ENCODE data around the gene MND1.

DNA sequence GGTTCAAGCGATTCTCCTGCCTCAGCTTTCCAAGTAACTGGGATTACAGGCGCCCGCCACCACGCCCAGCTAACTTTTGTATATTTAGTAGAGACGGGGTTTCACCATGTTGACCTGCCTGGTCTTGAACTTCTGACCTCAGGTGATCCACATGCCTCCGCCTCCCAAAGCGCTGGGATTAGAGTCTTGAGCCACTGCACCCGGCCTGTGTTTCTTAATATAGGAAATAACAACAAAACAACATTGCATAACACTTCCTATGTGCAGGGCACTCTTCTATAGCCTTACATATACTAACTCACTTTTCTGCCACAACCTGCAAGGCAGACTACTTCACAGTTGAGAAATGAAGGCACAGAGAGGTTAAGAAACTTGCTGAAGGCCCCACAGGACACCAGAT is 108.9 kb downstream of the MND1 start:
- TF ChIP-seq, protein P1, sequence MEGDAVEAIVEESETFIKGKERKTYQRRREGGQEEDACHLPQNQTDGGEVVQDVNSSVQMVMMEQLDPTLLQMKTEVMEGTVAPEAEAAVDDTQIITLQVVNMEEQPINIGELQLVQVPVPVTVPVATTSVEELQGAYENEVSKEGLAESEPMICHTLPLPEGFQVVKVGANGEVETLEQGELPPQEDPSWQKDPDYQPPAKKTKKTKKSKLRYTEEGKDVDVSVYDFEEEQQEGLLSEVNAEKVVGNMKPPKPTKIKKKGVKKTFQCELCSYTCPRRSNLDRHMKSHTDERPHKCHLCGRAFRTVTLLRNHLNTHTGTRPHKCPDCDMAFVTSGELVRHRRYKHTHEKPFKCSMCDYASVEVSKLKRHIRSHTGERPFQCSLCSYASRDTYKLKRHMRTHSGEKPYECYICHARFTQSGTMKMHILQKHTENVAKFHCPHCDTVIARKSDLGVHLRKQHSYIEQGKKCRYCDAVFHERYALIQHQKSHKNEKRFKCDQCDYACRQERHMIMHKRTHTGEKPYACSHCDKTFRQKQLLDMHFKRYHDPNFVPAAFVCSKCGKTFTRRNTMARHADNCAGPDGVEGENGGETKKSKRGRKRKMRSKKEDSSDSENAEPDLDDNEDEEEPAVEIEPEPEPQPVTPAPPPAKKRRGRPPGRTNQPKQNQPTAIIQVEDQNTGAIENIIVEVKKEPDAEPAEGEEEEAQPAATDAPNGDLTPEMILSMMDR (IDR thresholded peaks at IDR 0.05; ENCODE audit: insufficient read depth, low read depth, low read length), result no peak
- TF ChIP-seq EZH2 (IDR thresholded peaks at IDR 0.05; ENCODE audit: insufficient read depth, low read length), result no peak

Measured in astrocyte (in vitro differentiated cells and primary cell).